ENCODE data around the gene FNDC3B. TPM values are rescaled to one million over a fixed set of nuclear protein-coding genes. Genes with fewer than 3 reads are reported as not detected.

The FNDC3B gene
- total and polyA plus RNA-seq, 9 of the 15 experiments (the other 6 are each of a cell fraction or from before 2014, with no cell fraction given) = 7.0 to 35.8 (median 16.2) TPM

DNA sequence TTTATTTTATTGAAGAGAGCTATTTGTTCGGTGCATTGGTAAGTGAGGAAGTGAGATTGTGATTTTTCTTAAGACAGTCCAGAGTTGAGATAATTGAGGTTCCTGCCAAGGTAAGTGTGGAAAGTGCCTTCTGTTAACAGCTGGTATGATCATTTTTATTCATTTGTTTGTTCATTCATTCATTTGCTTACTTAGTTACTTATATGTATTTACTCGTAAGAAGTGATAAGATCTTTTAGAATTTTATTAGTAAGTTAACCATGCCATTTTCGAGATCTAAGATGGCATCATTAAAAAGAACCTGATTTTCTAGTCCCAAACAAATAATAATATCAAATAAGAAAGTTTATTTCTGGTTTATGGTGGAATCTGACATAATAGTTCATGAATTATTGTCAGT, 258.9 kb downstream of the FNDC3B start (continued):
- TF ChIP-seq, protein P1, sequence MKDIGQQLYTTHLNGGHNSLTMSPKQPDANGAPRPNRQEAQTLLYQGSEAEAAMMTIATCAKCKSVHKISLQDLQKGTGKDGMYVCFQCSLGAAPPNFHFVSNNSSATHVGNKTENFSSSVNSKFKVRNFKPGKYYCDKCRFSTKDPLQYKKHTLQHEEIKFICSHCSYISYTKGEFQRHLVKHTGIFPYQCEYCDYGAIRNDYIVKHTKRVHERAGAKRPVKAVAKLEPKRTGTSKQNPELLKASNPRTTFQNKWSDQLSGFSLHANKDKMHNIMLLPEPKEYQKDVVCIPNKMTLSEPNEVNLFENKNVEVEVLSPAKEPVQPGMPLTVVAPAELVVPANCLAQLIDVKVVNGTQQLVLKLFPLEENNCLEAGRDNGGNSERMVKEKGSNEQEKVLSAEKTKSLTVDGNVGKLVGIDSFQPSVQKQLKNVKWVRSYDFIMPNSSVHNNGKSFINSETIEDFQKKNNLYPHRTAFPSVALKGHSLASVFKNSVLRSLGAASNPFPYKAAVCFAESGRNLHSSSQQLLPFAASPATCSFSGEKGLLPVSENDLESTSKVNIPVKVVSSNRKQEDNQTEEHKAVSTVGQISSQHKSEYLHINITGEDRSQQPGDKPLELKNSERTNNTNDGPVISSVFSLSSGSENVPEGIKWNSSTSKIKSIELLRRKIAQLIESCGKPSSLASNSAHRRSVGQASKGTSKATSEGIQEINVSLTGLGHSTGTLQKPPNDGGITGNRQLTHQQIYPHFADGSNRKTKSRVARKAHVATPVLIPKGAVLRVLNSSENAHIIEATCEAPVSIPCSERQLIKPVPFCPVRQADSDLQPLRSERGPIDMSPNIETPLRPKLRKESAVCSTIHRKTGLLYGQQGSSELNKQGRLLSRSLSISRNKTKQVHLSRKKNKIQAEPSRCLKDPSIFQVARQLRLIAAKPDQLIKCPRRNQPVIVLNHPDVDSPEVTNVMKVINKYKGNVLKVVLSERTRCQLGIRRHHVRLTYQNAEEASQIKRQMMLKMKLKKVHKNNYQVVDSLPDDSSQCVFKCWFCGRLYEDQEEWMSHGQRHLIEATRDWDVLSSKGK (CRISPR knock-in tag; IDR thresholded peaks at IDR 0.05) = no peak
- TF ChIP-seq, protein P2, sequence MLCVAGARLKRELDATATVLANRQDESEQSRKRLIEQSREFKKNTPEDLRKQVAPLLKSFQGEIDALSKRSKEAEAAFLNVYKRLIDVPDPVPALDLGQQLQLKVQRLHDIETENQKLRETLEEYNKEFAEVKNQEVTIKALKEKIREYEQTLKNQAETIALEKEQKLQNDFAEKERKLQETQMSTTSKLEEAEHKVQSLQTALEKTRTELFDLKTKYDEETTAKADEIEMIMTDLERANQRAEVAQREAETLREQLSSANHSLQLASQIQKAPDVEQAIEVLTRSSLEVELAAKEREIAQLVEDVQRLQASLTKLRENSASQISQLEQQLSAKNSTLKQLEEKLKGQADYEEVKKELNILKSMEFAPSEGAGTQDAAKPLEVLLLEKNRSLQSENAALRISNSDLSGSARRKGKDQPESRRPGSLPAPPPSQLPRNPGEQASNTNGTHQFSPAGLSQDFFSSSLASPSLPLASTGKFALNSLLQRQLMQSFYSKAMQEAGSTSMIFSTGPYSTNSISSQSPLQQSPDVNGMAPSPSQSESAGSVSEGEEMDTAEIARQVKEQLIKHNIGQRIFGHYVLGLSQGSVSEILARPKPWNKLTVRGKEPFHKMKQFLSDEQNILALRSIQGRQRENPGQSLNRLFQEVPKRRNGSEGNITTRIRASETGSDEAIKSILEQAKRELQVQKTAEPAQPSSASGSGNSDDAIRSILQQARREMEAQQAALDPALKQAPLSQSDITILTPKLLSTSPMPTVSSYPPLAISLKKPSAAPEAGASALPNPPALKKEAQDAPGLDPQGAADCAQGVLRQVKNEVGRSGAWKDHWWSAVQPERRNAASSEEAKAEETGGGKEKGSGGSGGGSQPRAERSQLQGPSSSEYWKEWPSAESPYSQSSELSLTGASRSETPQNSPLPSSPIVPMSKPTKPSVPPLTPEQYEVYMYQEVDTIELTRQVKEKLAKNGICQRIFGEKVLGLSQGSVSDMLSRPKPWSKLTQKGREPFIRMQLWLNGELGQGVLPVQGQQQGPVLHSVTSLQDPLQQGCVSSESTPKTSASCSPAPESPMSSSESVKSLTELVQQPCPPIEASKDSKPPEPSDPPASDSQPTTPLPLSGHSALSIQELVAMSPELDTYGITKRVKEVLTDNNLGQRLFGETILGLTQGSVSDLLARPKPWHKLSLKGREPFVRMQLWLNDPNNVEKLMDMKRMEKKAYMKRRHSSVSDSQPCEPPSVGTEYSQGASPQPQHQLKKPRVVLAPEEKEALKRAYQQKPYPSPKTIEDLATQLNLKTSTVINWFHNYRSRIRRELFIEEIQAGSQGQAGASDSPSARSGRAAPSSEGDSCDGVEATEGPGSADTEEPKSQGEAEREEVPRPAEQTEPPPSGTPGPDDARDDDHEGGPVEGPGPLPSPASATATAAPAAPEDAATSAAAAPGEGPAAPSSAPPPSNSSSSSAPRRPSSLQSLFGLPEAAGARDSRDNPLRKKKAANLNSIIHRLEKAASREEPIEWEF (CRISPR knock-in tag; IDR thresholded peaks at IDR 0.05) = no peak
- TF ChIP-seq ZNF75A (CRISPR knock-in tag; IDR thresholded peaks at IDR 0.05) (no peak), ZNF324 (CRISPR knock-in tag; IDR thresholded peaks at IDR 0.05) (no peak)
